GM18505 (cell line): ENCODE results near the gene NTF3.
"Not testable (repeated sequence)": the region's sequence is repeated elsewhere in the genome, so short reads cannot be mapped to it uniquely, and the experiment has no call there.

ENCODE experiments used
- ATAC-seq: cut with Tn5 transposase; IDR thresholded peaks from one replicate; pipeline ENCODE4 v1.9.1; 2021; ENCODE audit not compliant: unreplicated experiment
- POLR2A ChIP-seq: IDR thresholded peaks from 4 replicates; pipeline ENCODE4 v1.6.1; 2011; ENCODE audit warnings: borderline replicate concordance; ENCODE audit not compliant: insufficient read depth, insufficient read length; ENCODE audit errors: extremely low read depth

The NTF3 gene

DNA sequence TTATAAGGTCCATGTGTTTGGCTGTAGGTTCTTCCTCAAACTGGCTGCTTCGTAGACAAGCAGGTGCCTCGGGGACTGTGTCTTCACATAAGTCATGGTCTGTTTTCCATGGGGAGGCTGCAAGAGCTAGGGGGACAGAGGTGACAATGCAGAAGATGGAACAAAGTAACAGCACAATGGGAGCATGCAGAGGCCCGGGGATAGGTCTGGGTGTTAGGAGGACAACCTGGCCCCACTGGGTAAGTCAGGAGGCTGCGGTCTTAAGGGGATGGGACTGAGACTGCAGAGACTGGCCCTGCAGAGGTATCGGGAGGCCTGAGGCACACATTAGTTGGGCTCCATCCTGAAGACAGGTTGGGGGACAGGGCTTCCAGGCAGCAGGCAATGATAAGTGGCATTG, 88.9 kb downstream of the NTF3 start:
- TF ChIP-seq POLR2A = no peak
- no peak for ATAC-seq

DNA sequence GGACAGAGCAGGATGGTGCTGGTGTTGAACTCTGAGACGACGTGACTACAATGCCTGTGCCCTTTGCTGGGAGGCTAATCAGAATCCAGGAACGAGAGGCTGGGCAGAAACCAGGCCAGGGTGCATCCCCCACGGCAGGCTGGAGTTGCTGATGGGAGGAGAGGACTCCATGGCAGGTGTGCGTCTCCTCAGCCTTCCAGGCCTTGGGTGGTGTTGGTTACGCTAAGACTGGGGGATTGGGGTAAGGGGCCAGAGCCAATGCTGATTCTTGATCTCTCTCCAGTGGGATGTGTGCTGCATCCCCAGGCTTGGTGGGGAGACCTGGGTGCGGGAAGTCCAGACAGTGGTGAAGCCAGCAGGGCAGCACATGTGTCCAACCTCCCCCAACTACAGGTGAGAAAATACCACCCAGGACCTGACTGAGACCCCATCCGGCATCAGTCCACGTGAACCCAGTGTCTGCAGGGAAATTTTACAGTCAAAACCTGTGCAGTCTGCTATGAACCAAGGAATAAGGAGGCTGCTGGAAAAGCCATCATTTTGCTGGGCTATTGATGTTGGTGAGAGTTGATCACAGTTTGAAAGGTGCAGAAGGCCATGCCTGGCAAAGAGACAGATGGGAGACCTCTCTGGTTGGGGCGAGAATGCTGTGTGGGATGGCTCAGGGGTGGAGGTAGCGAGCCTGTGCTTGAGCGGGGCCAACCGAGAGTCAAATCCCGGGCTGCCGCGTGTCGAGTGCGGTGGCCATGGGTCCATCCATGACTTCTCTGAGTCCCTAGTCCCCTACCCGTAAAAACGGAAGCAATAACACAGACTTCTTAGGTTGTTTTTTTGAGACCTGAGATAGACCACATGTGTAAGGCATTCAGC, 89.8 kb downstream of the NTF3 start:
- no peak for ATAC-seq
- no peak for TF ChIP-seq POLR2A

DNA sequence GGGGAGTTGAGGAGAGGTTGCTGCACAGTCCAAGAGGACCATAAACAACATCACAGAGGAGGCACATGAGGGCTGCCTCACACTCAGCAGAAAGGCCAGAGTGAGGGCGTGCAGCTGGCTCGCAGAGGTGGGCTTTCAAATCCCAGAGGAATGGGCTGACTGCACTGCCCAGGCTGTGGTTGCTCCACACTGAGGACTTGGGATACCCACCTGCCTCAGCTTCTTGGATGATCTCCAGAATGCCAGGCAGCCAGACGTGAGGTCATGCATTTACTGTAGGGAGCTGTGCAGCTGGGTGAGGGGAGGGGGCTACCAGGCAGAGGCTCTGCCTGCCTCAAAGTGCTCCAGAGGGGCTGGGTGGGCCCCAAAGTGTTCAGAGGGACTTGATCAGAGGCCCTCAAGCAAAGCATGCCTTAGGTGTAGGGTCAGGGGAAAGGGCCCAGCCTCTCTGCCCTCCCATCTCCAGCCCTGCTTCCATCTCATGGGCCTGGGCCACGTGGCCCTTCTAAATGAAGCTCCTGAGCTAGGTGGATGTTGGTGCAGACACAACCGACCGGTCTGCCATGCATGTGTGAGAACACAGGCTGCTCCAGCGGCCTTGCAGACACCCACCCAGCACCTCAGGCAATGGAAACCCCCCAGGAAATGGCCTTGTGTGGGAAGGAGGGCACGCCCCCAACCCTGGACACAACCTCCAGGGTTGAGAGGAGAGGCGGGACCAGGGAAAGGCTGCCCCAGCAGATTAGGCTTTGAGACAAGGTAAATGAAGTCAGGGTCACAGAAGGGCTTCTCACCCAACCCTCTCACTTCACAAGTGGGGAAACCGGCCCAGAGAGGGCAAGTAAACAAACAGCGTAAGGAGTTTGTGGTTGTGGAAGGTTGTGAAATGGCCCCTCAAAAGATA, 90.8 kb downstream of the NTF3 start:
- ATAC-seq = no peak
- no peak for TF ChIP-seq POLR2A

DNA sequence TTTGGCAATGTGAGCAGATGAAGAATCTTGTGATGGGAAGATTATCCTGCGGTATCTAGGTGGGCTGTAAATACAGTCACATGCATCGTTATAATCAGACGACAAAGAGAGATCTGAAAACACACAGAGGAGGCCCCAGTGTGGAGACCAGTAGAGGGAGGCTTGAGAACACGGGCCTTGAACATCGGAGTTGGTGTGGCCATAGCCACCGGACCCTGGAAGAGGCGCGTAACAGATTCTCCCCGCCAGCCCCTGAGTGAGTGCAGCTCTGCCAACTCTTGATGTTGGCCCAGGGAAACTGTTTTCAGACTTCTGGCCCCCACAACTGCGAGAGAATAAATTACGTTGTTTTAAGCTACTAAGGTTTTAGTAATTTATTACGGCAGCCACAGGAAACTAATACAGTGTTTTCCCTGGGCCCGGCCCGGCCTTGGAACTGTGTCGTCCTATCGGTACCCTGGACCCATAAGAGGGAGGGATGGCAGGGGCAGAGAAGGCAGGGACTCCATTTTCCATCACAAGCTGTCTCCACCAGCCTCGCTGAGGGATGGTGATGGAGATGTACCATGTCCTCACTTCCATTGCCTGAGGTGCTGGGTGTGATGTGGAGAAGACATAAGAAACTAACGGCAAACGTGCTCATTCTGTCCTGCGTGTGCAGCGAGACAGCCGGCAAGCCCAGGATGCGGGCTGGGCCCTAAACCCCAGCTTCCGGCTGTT, 91.6 kb downstream of the NTF3 start:
- no peak for ATAC-seq
- TF ChIP-seq POLR2A = no peak

DNA sequence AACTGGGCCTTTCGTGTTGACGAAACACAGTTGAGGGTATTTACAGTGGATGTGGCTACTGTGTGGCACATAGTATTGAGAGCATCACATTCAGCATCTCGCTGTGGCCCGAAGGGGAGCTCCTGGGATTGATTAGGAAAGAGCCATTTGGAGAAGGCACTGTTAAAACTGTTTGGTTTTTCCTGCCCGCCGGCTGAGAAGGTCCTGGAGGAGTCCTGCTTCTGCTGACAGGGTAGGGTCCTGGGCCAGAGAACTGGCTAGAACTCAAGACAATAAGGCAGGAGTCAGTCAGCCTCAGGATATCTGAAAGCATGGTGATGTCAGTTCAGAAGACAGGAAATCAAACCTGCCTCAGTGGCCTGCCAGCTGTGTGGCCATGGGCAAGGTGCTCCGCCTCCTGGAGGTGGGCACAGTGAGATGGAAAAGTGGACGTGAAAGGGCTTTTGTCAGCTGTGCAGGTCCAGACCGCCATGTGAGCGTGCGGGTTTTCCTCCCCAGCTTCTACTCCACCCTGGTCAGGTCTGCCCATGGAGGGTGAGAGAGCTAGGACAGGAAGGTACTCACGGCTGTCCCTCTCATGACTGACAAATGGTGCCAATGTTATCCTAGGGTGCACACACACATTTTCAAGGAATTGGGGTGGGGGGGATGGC, 92.3 kb downstream of the NTF3 start:
- no peak for TF ChIP-seq POLR2A
- ATAC-seq = no peak

DNA sequence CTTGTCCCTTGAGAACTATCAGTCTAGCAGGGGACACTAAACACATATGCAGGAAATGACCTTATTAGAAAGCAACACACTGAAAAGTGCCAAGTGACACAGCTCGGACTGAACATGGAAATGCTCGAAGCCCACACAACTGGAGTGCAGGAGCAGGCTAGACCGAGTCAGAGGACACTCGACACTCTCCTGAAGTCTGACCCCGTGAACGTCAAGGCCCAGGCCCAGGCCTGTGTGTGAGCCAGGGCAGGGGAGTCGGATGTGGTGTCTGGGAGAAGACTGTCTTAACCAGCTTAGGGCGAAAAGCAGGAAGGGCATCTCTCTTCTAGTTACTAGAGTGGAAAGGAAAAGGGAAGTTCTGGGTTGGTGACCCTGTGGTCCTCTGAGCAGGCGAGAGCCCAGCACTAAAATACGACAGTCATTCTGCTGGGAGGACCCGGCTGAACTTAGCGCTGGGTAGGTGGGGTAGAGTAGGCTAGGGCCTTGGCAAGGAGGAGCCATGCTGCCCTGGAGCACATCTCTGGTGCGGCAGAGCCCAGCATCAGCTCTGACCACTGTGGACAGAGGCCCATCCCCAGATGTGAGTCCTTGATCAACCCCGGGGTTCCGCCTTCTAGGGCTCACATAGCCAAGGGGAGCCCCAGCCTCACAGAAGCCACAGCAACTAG, 93.0 kb downstream of the NTF3 start:
- ATAC-seq = no peak
- no peak for TF ChIP-seq POLR2A

DNA sequence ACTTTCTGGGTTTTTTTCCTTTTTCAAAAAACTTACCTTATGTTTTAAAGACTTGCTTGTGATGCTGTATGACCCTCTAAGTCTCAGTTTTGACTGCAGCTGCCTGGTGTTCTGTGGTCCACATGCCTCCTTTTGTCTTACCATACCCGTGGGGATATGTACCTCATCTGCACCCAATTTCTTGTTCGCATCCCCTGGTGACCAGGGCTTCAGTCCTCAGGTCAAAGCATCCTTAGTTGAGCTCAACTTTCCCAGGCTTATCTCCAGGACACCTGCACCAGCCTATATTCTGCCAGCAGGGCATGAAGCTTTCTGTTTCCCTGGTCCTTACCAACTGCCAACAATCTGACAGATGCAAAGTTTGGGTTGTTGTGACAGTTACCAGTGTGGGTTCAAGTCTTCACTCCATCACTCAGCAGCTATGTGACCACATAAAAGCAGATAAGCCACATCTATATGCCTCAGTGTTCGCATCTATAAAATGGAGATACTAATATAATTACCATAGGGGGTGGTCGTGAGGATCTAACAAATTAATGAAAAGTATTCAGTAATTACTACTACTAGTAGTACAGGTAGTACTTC, 94.0 kb downstream of the NTF3 start:
- no peak for TF ChIP-seq POLR2A
- no peak for ATAC-seq

DNA sequence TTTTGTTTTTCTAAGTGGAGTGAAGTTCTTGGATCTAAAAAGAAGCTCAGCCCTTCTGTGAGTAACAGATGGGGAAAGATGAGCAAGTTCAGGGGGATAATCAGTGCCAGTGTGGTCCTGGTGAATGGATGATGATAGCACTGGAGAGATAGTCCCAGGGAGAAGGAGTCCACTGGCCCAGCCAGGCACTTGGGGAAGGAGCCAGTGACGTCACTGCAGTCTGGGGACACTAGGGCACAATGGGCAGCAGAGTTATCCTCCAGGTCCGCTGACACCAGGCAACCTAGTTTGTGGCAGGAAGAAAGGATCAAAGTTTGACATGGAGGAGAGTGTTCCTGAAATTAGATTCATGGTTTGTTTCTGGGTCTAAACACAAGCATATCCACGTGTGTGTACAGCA, 101.5 kb downstream of the NTF3 start:
- TF ChIP-seq POLR2A = no peak
- ATAC-seq = no peak

DNA sequence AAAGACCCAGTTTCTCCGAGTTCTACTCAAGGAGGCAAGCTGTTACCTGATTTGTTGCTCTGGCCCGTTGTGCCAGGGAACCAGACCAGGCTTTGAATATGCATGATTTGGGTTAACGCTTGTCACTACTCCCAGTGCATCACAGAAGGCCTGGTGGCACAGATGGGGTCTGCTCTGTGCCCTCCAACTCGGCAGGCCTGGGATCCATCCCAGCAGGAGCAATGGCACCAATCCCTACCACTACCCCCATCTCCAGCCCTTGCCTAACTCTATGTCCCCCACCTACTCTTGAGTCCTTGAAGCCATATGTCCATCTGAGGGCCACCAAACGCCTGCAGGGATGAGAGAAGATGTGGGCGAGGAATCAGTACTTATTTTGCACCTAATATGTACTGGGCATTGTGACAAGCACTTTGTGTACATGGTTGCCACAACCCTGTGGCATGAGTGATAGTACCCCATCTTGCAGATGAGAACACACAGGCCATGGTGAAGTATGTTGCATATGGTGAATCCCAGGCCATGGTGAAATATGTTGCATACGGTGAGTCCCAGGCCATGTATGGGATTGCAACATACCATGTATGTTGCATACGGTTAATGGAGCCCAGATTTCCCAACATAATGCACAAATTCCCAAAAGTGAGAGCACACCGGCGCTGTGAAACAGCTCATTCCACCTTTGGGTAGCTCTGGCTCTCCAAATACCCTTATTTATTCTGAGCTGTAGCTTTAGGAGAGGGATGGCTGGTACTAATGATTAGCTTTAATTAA, 102.7 kb downstream of the NTF3 start:
- TF ChIP-seq POLR2A = no peak
- ATAC-seq = no peak

DNA sequence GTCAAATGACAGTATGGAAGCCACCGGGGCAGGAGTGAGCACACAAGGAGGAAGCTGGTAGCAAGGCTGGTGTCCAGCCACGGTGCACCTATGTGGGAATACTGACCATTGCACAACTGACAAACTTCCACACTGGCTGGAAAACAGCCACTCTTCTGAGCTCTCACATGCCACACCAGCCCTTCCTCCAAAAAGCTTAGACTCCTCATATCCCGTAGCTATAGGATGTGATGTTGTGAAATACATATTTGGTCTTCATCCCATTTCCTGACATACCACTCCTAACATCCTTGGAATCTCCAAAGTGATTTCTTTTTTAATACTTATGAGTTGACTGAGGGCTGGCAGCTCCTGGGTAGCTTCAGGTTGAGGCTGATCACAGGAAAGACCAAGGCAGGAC, 103.6 kb downstream of the NTF3 start:
- ATAC-seq = no peak
- TF ChIP-seq POLR2A = no peak

DNA sequence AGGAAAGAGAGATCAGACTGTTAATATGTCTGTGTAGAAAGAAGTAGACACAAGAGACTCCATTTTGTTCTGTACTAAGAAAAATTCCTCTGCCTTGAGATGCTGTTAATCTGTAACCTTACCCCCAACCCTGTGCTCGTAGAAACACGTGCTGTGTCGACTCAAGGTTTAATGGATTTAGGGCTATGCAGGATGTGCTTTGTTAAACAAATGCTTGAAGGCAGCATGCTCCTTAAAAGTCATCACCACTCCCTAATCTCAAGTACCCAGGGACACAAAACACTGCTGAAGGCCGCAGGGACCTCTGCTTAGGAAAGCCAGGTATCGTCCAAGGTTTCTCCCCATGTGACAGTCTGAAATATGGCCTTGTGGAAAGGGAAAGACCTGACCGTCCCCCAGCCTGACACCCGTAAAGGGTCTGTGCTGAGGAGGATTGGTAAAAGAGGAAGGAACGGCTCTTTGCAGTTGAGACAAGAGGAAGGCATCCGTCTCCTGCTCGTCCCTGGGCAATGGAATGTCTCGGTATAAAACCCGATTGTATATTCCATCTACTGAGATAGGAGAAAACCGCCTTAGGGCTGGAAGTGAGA, 105.2 kb downstream of the NTF3 start:
- not testable (repeated sequence) for ATAC-seq
